Activated CD4-positive, alpha-beta T cell treated with anti-CD3 and anti-CD28 coated beads for 24 hours (primary cell): ENCODE data around the gene PRLR.
"Not testable (repeated sequence)": the region's sequence is repeated elsewhere in the genome, so short reads cannot be mapped to it uniquely, and the experiment has no call there.

Experiments
- DNase-seq, 2 donors: peaks; one replicate each; pipeline ENCODE4 v3.0.0-alpha.2; 2020; ENCODE audit warnings: low read depth in 2 of 2

Gene PRLR

DNA sequence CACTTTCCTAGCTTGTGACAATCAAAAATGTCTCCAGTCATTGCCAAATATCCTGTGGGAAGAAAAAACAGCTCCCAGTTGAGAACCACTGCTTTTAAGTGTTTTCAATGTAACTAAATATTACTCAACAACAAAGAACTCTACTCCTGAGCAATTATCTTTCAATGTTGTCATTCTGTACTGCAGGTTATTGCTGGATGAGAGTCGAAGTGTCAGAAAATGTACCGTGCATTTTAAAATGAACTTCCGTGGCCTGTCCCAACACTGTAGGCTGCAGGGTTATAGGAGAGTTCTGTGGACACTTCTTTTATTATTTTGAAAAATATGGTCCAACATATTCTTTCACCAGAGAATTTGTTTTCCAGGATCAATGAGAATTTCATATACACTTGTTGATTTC, 147.8 kb downstream of the PRLR start:
- no peak for DNase-seq

DNA sequence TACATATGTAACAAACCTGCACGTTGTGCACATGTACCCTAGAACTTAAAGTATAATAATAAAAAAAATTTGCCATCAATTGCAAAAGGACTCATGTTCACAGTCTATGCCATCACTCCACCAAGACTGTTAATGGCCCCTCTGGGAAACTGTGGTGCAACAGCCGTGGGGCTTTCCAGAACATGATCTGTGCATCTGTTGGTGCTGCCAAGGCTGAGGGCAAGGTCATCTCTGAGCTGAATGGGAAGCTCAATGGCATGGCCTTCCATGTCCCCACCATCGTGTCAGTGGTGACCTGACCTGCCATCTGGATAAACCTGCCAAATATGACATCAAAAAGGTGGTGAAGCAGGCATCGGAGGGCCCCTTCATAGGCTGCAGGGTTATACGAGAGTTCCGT, 149.2 kb downstream of the PRLR start:
- no peak for DNase-seq

DNA sequence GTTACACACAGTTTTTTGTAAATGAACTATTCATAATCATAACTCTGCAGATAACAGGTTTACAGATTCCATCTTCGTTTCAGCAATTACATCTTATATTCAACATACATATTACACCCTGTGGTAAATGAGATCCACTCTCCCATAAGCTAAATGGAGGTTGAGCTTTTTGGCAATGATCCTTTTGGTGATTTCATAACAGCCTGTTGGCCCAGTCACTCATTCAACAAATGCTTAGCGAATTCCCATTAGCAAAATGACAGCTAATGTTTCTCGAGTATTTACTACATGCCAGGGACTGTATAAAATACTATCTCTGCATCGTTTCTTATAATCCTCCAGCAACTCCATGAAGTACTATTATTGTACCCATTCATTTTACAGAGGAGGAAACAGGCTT, 157.1 kb downstream of the PRLR start:
- no peak for DNase-seq

DNA sequence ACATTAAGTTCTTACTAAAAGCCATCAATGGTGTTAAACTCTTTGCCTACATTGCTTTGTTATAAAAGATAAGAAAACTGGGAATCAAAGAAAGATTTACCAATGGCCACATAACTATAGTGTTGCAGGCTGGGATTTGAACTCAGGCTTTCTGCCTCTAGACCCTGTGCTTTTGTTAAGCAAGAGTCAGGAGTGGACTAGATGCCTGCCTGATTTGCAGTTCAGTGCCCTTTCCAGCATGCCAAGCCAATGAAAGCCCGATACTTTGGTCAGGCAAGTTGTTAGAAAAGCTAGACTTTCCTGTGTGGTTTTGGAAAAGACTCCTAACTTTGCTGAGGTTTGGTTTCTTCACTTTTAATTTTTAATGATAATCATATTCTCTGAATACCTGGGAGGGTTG, 161.1 kb downstream of the PRLR start:
- no peak for DNase-seq

DNA sequence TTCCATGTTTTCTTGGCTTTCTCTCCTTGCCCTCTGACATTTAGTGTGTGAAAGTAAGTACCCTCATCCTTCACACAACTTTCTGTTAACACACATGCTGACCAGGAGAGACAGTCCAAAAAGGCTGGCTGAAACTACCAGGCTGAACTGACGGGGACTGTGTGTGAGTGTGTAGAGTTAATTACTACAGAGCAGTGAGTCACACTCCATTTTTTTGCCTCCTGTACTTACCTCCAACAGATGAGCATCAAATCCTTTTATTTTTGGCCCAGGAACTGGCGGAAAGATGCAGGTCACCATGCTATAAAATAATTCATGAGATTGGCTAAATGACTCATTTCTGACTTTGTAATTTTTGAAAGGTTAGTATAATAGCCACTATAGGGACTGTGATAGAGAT, 162.3 kb downstream of the PRLR start:
- DNase-seq: no peak

DNA sequence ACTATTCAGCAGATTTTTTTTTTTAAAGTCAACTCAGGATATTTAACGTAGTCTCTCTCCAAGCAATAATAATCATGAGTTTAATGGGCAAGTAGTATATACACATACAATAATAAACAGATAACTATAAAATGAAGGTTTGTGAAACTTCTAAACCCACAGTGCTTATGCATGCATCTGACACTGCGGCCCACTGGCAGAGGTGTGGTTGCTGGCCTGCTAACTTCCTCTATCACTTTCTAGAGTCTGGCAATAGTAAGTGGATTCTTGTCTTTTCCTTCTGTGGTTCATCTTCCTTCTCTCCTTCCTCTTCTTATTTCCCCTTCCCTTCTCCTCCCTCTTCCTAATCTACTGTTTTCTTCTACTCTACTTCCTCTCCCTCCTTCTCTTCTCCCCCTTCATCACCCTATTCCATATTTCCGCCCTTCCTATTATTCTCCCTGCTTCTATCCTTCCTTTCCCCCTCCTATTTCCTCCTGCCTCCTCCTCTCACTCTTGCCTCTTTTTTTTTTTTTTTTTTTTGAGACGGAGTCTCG, 164.0 kb downstream of the PRLR start:
- DNase-seq: no peak

DNA sequence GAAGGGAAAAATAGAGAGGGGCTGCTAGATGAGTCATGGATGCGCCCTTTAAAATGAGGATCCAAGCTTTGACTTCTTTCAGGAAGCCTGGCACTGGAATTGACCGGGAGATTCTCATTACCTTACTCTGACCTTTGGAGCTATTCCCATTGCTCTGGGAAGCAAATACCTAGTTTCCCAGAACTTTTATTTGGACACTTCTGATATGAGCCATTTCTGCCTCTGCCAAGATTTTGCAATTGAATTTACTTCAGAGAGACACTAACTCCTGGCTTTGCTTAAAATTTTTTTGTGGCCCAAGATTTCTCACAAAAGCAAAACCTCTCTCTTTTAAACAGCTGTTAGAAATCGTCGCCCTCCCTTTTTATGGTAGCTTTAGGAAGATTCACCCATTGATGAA, 166.9 kb downstream of the PRLR start:
- DNase-seq: no peak

DNA sequence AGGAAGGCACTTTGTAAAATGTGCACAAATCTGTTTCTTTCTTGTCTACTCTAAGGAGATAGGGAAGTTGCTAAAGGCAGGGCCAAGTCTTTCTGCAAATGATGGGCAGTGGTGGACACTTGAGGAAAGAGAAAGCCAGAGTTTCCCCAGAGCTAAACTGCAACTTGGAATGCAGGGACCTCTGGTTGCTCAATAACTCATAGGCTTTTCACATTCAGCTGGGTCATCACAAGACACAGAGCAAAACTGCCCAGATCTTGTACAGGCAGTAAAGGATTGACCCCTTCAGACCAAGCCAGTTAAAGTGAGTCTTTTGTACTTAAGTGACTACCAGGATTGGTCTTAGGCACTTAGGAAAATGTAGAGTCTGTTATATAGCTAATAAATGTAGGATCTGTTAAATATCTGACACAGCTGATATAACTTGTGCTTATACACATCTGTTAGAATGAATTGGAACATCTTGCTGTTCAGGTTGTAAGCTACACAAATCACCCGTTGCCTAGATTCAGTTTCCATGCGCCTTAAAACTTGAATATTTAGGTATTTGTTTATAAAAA, 169.0 kb downstream of the PRLR start:
- no peak for DNase-seq

DNA sequence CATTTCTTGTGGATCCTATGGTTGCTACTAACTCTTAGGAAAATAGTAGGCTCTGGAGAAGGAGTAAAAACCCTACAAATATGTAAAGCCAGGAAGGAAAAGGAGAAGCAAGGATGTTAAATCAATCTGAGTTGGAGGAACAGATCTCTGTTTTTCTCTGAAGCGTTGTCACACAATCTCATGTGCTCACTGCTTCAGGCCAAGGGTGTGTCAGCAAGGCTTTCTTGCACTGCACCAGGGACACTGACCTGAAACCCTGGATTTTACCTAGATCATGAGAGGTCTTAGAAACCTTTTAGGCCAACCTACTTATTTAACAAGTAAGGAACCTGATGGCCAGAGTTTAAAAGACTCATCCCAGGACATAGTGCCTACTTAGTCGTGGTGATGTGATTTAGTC, 170.1 kb downstream of the PRLR start:
- no peak for DNase-seq

DNA sequence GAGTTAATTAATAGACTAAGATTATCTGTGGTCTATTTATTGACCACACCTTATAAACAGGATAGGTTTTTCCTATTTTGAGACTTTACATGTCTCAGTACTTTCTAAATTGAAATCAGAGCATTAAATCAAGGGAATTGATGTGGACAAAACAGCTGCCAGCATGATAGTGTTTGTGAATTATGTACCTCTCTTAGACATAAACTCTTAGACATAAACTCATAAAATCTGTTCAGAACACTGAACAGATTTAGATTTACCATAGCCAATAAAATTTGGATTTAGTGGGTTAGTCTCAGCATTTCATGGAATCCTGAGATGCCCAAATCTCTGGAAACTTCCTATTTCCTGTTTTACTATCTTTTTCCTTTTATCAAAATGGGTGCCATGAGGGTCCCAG, 171.0 kb downstream of the PRLR start:
- no peak for DNase-seq

DNA sequence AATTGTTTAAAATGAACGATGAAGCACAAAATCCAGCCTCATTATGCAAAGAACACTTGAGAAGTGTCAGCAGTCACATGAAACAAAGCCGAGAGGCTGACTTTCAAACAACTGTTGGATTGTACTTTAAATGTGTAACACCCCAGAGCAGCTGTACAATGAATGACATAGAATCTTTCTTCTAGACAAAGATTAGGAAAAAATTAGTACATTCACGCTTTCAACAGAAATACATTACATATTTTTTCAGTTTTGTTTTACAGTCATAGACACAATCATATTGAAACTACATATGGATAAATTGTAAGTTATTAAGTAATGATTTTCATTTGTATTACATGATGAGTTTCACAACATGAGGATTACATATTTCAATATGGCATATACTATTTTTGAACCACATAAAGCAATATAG, 171.9 kb downstream of the PRLR start:
- no peak for DNase-seq

DNA sequence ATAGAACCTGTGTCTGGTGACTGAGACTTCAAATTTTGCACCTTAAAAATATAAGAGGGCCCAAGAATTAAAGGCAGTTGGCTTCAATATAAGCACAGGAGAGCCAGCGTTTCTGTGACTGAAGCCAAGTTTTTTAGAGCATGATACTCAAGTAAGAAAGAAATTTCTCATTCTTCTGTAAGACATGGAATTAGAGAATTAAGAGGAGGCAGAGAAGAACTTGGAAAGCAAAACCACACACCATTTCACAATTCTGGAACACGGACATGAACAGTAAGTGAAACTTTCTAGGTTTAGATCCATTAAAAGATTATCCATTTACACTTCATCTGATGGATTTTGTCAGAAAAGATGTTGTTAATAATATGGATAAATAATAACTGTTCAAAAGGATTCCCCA, 173.6 kb downstream of the PRLR start:
- DNase-seq: no peak

DNA sequence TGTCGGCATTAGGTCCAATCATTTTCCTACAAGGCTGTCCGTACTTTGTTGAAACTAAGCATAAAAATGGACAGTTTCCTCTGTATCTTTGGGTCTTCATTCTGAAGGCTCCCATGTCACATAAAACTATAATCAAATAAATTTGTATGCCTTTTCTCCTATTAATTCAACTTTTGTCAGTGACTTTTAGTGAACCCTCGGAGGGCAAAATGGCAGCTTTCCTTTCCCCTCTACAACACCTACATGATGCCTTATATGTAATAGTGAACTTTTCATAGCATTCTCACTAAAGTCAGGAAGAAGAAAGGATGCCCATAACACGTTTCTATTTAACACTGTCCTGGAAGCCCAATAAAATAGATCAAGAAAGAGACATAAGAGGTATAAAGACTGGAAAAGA, 177.4 kb downstream of the PRLR start:
- DNase-seq: no peak

DNA sequence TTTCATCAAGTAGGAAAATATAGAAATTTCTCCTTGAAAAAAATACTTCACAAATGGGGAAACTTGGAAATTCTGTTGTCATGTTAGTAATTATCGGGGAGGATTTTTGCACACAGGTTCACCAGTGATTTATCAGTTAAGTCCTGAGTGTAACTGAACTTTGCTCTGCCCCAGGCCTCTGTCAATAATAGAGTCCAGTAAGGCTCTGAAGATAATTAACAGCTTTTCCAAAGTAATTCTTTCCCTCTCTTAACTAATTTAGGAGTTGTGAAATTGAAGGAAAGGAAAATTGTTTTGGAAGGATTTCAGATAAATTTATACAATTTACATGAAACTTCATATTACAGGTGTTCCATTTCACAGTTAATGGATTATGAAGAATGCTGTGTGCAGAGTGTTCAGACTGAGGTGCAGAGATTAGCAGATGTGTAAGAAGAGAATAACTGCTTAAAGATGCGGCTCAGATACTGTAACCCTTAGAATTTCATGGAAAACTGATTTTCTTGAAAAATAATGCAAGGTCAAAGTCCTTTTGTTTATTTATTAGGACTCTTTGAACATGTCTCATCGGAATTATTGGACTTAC, 179.7 kb downstream of the PRLR start:
- DNase-seq: no peak

DNA sequence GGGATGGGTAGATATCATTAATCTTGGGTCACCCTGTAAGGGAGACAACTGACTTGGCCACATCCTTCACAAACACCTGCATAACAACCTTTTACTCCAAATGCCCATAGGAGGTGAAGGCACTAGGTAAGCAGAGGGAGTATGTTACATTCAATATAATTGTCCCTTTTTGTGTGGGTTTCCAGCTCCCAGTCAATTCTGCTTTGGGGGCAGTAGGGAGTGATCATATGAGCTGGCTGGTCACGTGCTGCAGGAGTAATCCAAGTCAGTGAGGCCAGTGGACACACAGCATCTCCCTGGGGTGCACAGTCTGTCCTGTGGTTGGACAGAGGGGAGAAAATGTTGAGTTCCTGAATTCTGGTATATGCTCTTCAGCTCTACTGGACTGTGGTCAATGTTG, 181.4 kb downstream of the PRLR start:
- DNase-seq: no peak

DNA sequence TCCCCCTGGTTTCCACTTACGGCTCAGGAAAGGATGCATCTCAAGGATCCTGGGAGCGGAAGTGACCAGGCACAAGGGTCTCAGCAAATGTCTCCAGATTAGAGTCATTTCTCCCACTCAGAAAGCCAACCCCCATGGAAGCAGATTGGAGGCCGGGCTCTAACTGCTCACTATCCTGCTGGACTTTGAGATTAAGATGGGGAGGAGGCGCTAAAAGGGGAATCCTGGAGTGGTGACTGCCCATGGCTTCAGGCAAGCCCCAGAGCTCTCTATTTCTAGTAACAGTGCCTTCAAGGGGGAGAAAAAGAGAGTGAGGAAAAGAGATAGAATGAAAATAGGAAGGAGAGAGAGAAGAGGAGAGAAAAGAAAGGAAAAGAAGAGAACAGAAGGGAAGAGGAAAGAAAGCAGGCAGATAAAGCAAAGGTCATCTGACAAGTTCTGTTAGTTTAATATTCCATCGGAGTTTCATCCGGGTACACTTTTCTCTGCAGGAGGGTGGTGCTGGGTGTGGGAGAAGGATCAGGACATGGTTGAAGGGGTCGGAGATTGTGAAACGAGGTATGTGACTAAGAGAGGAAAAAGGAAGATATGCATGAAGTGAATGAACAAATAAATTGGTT, 182.4 kb downstream of the PRLR start, which contains the start of gene AGXT2:
Gene AGXT2 (minus strand): TSS at position 165 of the 620 bp plus-strand sequence. CDS start 57 bp downstream, at position 108.
- DNase-seq: no peak

DNA sequence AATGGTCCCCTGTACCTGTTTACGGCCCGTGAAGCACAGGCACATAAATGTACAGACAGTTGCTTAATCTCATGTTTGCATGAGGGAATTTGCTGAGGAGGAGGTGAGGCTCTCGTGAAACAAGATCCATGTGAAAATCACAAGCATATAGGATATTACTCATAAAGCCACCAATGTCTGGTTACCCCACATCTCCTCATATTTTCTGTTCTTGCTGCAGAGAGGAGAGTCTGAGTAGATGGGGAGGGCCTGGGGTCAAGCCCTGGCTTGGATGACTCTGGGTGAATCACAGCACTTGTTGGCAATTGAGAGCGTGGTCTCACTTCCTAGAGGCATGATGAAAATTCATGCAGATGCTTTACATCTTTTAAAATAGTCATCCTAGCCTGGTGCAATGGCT, 183.5 kb downstream of the PRLR start:
- no peak for DNase-seq

DNA sequence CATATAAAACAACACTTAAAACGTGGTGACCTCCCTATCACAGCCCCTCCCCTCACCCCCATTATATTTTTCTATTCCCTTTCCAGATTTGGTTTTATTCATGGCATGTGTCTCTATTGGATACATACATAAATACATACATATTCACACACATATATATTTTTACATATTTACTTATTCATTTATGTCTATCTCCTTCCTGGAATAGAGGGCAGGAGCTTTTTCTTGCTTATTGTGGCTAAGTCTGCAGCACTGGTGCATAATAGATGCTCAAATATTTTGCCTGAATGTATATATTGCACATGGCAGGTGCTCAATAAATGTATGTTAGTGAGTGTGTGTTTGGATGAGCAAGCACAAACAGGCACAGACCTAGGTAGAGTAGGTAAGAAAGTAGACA, 185.0 kb downstream of the PRLR start:
- no peak for DNase-seq

DNA sequence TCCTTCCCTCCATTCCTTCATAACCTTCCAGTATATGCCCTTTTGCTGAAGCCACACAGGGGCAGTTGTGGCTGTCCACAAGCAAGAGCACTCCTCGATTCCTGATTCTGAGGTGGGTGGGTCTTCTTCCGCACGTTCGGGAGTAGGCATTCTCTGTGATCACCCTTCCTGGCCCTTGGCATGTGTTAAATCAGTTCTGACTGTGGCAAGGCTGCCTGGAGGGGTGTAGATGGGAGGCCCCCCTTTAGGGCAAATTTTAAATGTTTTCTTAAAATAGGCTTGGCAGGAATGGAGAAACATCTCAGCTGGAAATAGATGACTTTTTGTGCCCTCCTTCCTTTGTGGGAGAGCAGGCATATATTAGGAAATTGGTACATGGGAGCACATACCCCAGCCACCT, 185.6 kb downstream of the PRLR start:
- no peak for DNase-seq

DNA sequence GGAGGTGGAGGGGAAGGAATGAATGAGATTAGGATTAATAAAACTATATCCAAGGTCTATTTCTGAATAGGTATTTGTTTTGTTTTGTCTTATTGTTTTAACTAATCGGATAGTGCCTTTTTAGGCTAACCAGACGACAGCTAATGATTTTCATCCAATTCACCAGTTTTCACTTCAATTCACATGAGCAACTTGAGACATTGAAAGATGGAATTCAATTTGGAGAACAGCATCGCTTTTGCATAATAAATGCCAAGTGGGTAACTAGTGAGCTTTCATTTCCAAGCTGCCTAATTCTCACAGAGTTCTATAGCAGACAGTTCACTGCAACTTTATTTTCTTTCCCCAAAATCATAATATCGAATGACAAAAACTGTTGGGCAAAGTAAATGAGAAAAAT, 187.5 kb downstream of the PRLR start:
- no peak for DNase-seq

DNA sequence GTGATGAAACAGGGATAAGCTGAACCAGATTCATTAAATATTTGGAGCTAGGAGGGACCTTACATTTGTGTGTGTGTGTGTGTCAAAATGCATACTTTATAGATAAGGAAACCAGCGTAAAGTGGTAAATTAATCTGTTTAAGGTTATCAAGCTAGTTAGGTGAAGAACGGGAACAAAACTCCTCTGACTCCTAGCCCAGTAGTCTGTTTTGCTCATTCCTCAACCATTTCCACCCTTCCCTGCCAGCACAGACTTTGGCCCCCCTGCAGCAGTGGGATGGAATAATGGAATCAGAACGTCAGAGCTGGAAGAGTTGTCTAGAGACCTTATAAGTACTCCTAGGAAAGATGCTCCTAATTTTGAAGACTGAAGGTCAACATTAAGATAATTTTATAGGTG, 189.0 kb downstream of the PRLR start:
- no peak for DNase-seq

DNA sequence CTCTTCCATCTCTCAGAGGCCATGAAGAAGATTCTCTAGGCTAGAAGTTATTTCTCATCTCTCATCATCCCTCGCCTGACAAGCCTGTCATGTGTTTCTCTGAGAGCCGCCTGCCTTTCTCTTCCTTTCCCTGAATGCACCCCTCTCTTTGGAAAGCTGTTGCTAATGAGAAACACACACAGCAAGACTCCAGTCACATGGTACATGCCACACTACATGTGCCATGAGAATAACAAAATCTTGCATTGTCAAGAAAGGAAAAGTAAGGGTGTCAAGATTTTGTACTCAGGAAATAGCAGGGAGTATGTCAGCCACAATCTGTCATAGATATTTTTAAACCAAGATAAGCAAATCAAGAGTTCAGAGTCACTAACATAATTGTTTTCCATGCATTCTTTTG, 191.4 kb downstream of the PRLR start:
- DNase-seq: no peak

DNA sequence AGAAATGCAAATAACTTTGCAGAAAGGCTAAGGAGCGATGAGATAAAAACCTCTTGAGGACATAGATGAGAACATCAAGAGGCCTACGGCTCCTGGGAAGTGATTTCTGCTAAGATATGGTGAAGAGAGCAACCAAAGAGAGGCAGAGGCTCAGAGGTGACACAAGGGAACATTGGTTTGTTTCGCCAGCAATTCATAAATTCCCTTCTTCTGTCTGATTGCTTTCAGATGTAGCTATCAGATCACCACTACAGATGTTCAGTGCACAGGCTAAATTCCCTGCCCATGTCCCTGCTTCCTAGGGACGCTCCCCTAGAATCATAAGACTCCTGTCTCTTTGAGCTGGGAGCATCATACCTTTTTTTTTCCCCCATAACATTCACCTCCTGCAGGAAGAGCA, 193.8 kb downstream of the PRLR start:
- DNase-seq: no peak

DNA sequence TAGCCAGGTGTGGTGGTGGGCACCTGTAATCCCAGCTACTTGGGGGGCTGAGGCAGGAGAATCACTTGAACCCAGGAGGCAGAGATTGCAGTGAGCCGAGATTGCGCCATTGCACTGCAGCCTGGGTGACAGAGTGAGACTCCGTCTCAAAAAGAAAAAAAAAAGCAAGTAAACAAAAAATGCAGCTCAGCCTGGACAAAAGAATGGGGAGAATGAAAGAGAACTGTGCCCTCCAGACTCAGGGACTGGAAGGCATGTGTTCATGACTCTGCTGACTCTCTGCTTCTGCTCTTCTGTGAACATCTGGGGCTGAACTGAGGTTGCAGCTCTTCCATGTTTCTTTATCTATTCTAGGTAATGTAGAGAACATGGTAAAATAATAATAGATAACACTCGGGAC, 194.4 kb downstream of the PRLR start:
- DNase-seq: not testable (repeated sequence)
